GM18511 (cell line): ENCODE results near the gene CD5L.
A peak's percentile ranks its signal among the peaks of the same experiment; 100 is the strongest.

Source experiments
- ATAC-seq: cut with Tn5 transposase; IDR thresholded peaks from one replicate; pipeline ENCODE4 v1.9.1; 2021; ENCODE audit warnings: mild to moderate bottlenecking, moderate library complexity; ENCODE audit not compliant: unreplicated experiment

The CD5L gene

DNA sequence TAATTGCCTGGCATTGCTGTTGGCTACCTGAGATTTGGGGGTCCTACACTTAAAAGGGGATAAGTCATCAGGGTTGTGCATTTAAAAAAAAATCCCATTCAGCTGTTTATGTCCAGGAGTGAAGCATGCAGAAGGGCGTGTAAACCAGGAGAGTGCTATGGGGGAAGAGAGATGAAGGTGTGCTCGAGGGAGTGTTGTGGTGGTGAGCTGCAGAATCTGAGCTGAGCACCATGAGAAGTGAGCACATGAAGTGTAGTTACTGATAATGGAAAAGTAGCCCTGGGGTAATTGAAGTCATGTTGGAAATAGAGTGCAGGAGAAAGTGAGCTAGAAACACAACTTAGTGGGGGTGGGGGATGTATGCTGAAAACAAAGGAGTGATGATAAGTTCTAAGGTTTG, 22.4 kb downstream of the CD5L start:
- ATAC-seq = no peak

DNA sequence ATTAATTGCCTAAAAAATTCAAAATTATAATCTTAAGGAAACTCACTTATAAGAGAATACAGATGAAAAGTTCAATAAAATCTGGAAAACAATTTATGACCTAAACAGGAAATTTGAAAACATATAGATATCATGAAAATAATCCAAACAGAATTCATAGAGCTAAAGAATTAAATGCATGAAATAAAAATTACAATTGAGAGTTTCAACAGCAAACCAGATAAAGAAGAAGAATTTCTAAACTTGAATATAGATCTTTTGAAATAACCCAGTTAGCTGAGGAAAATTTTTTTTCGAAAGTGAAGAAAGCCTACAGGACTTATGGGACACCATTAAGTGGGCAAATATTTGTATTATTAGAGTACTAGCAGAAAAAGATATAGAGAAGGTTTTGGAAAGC, 28.3 kb downstream of the CD5L start:
- no peak for ATAC-seq

DNA sequence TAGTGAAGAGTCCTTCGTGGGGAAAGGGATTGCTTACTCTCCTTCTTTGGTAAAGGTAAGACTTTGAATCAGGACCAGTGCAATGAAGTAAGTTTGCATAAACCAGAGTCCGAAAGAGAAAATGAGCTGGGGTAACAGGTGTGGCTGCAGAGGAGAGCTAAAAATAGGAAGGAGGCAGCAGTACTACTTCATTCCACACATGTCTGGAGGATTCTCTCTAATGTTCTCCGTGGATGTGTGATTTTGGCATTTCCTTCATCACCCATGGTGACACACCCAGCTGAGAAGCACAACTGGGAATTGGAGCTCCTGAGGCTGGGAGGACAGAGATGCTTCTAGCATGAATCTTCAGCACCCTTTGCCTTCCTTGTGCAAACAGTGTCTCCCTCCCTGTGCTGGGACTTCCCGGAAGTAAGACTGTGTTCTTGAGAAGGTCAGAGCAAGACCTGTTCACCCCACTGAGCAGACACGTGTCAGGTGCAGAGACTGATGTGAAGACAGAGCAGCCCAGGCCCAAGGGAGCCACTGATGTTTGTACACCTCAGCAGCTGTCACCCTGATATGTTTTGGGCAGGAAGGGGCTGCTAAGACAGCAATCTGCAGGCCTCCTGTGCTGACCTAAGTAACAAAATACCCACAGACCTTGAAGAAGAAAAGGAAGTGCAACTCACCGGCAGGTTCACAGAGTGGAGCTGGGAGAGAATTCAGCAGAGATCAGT, 35.0 kb downstream of the CD5L start:
- ATAC-seq = peak; percentile 93

DNA sequence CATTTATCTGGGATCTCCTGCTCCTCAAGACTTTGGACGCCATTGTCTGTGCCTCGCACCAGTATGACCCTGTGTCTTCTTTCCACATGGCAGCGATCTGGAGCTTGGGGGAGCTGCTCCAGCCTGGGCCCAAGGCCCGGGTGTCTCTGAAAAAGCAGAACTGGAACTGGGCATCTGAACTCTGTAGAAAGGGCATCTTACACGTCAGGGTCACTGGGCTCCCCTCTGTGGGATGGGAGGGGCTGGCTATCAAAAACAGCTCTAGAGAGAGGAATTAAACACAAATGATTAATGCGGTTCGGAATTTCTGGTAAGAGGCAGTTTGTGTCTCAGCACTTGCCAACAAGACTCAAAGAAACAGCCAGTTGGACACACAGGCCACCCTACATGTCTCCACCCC, 37.8 kb downstream of the CD5L start:
- no peak for ATAC-seq

DNA sequence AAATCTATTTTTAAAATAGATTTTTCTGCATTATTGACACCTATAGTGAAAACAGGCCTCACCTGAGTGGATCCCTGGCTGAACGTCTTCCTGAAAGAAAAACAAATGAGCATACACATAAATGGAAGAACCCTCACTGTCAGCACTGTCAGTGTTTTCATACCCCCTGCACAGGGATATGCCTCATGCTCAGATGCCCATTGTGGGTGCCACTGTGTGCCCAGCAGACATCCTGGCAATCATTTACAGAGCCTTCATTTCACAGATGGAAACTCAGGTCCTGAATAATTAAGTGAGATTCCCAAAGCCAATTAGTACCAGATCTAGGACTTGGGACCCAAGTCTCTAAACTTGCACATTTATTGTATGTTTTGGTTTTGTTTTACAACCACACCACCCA, 41.6 kb downstream of the CD5L start:
- ATAC-seq = no peak

DNA sequence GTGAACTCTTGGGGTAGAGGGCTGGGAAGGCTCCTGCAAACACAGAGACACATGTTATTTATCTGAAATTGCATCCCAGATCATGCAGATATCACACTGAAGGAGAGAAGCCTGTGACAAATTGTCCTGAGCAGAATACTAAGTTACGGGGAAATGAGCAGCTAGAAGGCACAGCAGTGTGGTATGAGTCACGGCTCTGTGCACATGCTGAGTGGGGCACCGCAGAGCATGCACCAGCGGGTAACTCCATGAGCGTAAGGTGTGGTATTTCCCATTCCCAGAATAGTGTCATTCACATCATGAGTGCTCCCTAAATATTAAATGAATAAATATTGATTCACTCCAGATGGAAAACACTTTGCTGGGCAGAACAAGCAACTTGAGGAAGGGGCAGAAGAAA, 43.4 kb downstream of the CD5L start:
- ATAC-seq = no peak

DNA sequence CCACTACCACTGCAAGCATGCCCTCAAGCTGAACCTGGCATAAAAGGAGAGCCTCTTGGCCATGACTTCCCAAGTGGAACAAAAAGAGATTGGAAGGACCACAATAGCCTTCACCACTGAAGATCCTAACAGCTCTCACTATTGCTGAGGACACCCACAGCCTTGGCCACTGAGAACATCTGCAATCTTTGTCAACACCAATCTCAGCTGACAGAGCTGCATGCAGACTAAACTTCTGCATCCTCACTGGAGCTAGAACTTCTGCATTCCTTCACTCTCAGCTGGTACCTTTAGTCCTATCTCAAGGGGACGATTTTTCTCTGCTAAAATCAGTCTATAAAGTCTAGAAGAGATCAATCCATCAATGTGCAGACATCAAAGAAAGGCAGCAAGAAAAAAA, 56.4 kb downstream of the CD5L start:
- no peak for ATAC-seq

DNA sequence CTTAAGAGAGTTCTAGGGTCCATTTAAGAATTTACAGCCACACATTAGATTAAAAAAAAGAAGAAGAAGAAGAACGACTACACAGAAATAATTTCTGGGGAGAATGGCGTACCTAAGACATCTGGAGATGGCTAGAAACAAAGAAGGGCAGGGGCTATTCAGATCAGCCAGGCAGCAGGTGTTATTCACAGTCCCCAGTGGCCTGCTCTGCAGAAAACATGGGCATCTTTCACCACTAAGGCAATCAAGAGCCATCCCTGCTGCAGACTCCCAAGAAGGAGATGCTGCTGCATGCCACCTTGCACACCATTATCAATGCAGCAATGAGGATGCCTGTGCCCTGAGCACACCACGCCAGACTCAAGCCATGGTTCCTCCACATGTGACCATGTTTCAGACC, 56.8 kb downstream of the CD5L start:
- ATAC-seq = no peak

DNA sequence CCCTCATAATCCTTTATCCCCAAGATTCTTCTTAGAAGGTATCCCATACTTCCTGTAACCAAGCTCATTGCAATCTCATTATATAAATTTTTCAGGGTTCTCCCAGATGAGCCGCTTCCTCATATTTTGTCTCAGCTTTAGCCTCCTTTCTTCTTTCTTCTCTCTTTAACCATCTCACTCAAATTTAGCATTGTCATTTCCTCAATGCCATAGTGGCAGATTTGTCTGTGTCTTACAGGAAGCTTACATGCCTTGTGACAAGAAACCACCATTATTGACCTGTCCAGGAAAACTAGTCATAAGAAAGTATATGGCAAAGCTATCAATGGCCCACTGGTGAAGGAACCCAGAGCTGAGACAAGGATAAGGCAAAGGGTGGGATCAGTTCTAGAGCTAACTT, 58.7 kb downstream of the CD5L start:
- no peak for ATAC-seq

DNA sequence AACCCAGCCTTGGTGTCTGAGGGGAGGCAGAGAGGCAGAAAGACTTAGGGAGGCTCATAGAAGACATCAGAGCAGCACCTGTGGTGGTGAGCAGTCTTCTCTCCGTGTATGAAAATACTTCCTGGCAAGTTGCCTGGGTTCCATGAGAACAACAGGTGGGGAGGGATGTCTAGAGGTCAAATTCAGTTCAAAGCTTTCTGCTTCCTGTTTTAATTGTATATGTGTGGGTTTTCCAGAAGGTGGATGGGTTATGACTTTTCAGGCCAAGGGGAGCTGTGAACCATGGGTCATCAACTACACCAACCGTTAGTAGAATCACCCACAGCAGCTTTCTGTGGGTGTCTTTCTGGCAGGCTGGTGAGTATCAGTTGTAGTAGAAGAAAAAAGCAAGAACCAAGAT, 60.6 kb downstream of the CD5L start:
- peak; percentile 68 for ATAC-seq
